C4-2B (cell line): ENCODE data around the gene TPPP2.

Experiments
- H3K27ac ChIP-seq: fragments of 450-650 bp; 2 replicates; pipeline ENCODE4 v1.5.1; 2017
- CTCF ChIP-seq: fragments of 450-650 bp; conservative IDR thresholded peaks from 2 replicates; pipeline ENCODE4 v1.5.1; 2017; ENCODE audit warnings: mild to moderate bottlenecking
- ZFX ChIP-seq: fragments of 450-650 bp; IDR thresholded peaks from 2 replicates; pipeline ENCODE4 v1.6.1; 2017

The TPPP2 gene

GRCh38 chr14:21047378-21047781, 17.4 kb downstream of the TPPP2 start:
- TF ChIP-seq CTCF (no peak), ZFX (no peak)
- H3K27ac ChIP-seq = no peak overlapping the region

GRCh38 chr14:21048638-21049037, 18.6 kb downstream of the TPPP2 start:
- TF ChIP-seq CTCF = no peak
- no peak for TF ChIP-seq ZFX
- no peak overlapping the region for H3K27ac ChIP-seq

GRCh38 chr14:21049271-21049673, 19.3 kb downstream of the TPPP2 start:
- TF ChIP-seq CTCF (no peak), ZFX (no peak)

GRCh38 chr14:21050597-21050996, 20.6 kb downstream of the TPPP2 start:
- TF ChIP-seq CTCF = no peak
- TF ChIP-seq ZFX = no peak
- no peak overlapping the region for H3K27ac ChIP-seq

More at GRCh38 chr14:21049271-21049673, 19.3 kb downstream of the TPPP2 start:
- no peak overlapping the region for H3K27ac ChIP-seq

- no peak overlapping the region for H3K27ac ChIP-seq
- TF ChIP-seq ZFX (no peak), CTCF (no peak)
These were observed 23.4 kb downstream of the TPPP2 start for GRCh38 chr14:21053184-21054122.

- TF ChIP-seq ZFX = no peak
- no peak for TF ChIP-seq CTCF
- H3K27ac ChIP-seq = no peak overlapping the region
These were observed 24.2 kb downstream of the TPPP2 start for GRCh38 chr14:21054123-21054767.

GRCh38 chr14:21054768-21055145, 24.7 kb downstream of the TPPP2 start:
- TF ChIP-seq CTCF = no peak
- no peak for TF ChIP-seq ZFX
- H3K27ac ChIP-seq = no peak overlapping the region
